DND-41 (cell line): ENCODE results near the gene LRPAP1.

Experiments used
- ATAC-seq: fragments of 200-7000 bp; cut with Tn5 transposase; 3 replicates; pipeline ENCODE4 v1.9.1; 2021; ENCODE audit warnings: low read depth; ENCODE audit not compliant: insufficient read depth
- DNase-seq: peaks from one replicate; pipeline ENCODE4 v3.0.0-alpha.2; 2020
- H2AFZ ChIP-seq: 2 replicates; pipeline ENCODE4 v1.6.0; 2012; ENCODE audit warnings: low read depth, low read length
- H3K27ac ChIP-seq: 2 replicates; pipeline ENCODE4 v1.5.1; 2012; ENCODE audit warnings: low read length, inconsistent platforms
- H3K27me3 ChIP-seq: fragments of 200-600 bp; sonication (generic); 2 replicates; pipeline ENCODE4 v1.6.0; 2012; ENCODE audit warnings: low read length, mild to moderate bottlenecking, inconsistent platforms; ENCODE audit not compliant: insufficient read depth, poor library complexity
- H3K36me3 ChIP-seq: 2 replicates; pipeline ENCODE4 v1.5.1; 2012; ENCODE audit warnings: low read length, inconsistent platforms; ENCODE audit not compliant: insufficient read depth
- H3K4me1 ChIP-seq: 2 replicates; pipeline ENCODE4 v1.5.1; 2012; ENCODE audit warnings: mild to moderate bottlenecking, low read length; ENCODE audit not compliant: insufficient read depth
- H3K4me2 ChIP-seq: 2 replicates; pipeline ENCODE4 v1.6.0; 2012; ENCODE audit warnings: mild to moderate bottlenecking, moderate library complexity, low read length, inconsistent platforms; ENCODE audit not compliant: insufficient read depth
- H3K4me3 ChIP-seq, 2 experiments: fragments of 200-600 bp in 1 of 2; shearing (Covaris generic) in 1 of 2; 2 replicates each; pipeline ENCODE4 v1.5.1; 2012 to 2016; ENCODE audit warnings: inconsistent platforms in 2 of 2, low read length in 2 of 2, mild to moderate bottlenecking in 2 of 2, low read depth in 1 of 2, moderate library complexity in 1 of 2
- H3K79me2 ChIP-seq: 2 replicates; pipeline ENCODE4 v1.6.0; 2012; ENCODE audit warnings: low read length, inconsistent platforms; ENCODE audit not compliant: insufficient read depth
- H3K9ac ChIP-seq: 2 replicates; pipeline ENCODE4 v1.6.0; 2012; ENCODE audit warnings: low read depth, mild to moderate bottlenecking, inconsistent platforms, low read length, moderate library complexity
- H3K9me3 ChIP-seq: 2 replicates; pipeline ENCODE4 v1.5.1; 2012; ENCODE audit warnings: low read length, moderate library complexity, mild to moderate bottlenecking, inconsistent platforms; ENCODE audit not compliant: insufficient read depth, severe bottlenecking
- H4K20me1 ChIP-seq: 2 replicates; pipeline ENCODE4 v1.6.0; 2012; ENCODE audit warnings: low read length; ENCODE audit not compliant: insufficient read depth
- CTCF ChIP-seq: IDR thresholded peaks from 2 replicates; pipeline ENCODE4 v1.5.1; 2012; ENCODE audit warnings: borderline replicate concordance, low read length, moderate library complexity, mild to moderate bottlenecking; ENCODE audit not compliant: poor library complexity, severe bottlenecking; ENCODE audit errors: extremely low read depth
- EZH2 ChIP-seq: IDR thresholded peaks from 3 replicates; pipeline ENCODE4 v1.6.1; 2012; ENCODE audit warnings: borderline replicate concordance, low read depth, mild to moderate bottlenecking, moderate library complexity, low read length, inconsistent platforms; ENCODE audit not compliant: severe bottlenecking

The LRPAP1 gene

DNA sequence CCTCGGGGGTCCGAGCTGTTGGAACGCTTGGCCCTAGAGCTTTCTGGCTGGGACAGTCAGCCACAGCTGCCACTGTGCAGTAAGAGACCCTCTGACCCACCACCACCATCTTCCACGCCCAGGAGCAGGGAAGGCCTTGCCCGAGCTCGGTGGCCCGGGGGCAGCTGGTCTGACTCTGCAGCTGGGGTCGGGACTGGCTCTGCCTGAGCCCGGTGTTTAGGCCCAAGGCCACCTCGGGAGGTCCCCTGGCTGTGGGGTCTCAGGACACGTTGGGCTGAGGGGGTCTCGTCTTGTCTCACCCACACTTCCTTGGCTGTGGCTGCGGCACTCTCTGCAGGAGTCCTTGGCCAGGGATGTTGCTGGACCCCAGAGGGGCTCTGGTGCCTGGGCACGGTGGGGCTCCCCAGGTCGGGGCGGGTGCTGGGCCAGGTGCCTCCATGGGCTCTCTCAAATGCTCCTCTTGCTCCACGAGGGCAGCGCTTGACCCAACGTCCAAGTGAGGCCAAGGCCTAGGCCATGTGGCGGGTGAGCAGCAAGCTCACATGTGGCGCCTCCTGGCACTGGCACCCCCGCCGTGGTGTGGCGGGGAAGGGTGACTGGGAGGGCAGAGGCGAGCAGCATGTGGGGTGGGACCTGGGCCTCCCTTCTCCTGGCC, 46.2 kb downstream of the LRPAP1 start:
- Histone ChIP-seq H2AFZ (no peak overlapping the region), H3K4me2 (no peak overlapping the region), H3K9me3 (no peaks in the 10 kb centered on the region), H3K36me3 (no peaks in the 10 kb centered on the region), H3K4me3 (no peak overlapping the region), H3K9ac (no peak overlapping the region), H3K27ac (no peak overlapping the region), H3K4me1 (no peaks in the 10 kb centered on the region), H3K27me3 (no peaks in the 10 kb centered on the region), H4K20me1 (peaks cover 31% of the 10 kb centered on the region), H3K79me2 (no peaks in the 10 kb centered on the region)
- TF ChIP-seq CTCF = no peak
- ATAC-seq (no peak), DNase-seq (no peak)

DNA sequence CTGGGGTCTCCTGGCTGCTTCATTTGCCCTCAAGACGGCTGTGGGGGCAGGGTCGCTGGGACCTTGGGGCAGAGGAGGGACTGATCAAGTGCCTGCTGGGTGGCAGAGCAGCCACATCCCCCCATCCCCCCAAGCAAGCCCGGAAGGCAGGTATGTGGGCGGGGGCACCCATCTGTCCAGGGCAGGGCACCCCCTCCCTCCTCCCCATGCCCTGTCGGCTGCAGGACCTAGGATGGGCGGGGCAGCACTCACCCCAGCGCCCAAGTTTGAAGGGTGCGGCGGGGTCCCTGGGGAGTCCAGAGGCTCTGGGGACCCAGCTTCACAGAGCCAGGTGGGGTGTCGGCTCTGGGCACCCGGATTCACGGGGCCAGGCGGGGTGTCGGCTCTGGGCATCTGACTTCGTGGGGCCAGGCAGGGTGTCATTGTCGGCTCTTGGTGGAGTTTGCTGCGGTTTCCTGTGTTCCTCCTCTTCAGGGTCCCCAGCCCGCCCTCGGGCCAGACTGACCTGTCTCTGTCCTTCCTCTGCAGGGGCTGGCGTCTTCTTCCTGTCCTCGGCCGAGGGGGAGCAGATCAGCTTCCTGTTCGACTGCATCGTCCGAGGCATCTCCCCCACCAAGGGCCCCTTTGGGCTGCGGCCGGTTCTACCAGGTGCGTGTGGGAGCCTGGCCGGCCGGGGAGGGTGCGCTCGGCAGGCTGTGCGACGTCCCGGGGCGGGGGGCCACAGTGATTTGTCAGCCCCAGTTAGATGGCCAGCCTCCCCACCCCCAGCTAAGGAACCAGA, 47.0 kb downstream of the LRPAP1 start:
- Histone ChIP-seq H2AFZ (no peak overlapping the region), H3K9ac (no peak overlapping the region), H3K4me3 (no peak overlapping the region), H3K9me3 (no peaks in the 10 kb centered on the region), H3K4me2 (no peak overlapping the region), H3K36me3 (no peaks in the 10 kb centered on the region), H3K4me1 (no peaks in the 10 kb centered on the region), H4K20me1 (peaks cover 35% of the 10 kb centered on the region), H3K27me3 (no peaks in the 10 kb centered on the region), H3K79me2 (no peaks in the 10 kb centered on the region), H3K27ac (no peak overlapping the region)
- TF ChIP-seq CTCF = no peak
- no peak for TF ChIP-seq EZH2
- DNase-seq (no peak), ATAC-seq (no peak)

- no peak for ATAC-seq
- H2AFZ ChIP-seq = no peak overlapping the region
- no peak overlapping the region for H3K4me2 ChIP-seq
- no peaks in the 10 kb centered on the region for H3K9me3 ChIP-seq
- H3K36me3 ChIP-seq = no peaks in the 10 kb centered on the region
- no peak overlapping the region for H3K27ac ChIP-seq
- DNase-seq = no peak
- H4K20me1 ChIP-seq = peaks cover 35% of the 10 kb centered on the region
- H3K9ac ChIP-seq = no peak overlapping the region
- H3K4me3 ChIP-seq = no peak overlapping the region
- H3K27me3 ChIP-seq = no peaks in the 10 kb centered on the region
- no peaks in the 10 kb centered on the region for H3K79me2 ChIP-seq
- no peak for TF ChIP-seq EZH2
- TF ChIP-seq CTCF = no peak
- no peaks in the 10 kb centered on the region for H3K4me1 ChIP-seq
Measured at GRCh38 chr4:3484057-3484973, 47.9 kb downstream of the LRPAP1 start.
